OCI-LY3 (cell line): ENCODE results near the gene INPP5A.

Experiments used
- EZH2phosphoT487 ChIP-seq: fragments of 200-600 bp; shearing (Covaris generic); IDR thresholded peaks from 2 replicates; pipeline ENCODE4 v1.6.1; 2018; ENCODE audit warnings: antibody characterized with exemption, mixed run types, low read depth
- TF ChIP-seq, protein P1 (sequence below): fragments of 200-600, 300-600 bp; sonication (generic); IDR thresholded peaks from 2 replicates; pipeline ENCODE4 v1.5.1; 2014; ENCODE audit warnings: antibody characterized with exemption, low read length, low read depth

DNA sequence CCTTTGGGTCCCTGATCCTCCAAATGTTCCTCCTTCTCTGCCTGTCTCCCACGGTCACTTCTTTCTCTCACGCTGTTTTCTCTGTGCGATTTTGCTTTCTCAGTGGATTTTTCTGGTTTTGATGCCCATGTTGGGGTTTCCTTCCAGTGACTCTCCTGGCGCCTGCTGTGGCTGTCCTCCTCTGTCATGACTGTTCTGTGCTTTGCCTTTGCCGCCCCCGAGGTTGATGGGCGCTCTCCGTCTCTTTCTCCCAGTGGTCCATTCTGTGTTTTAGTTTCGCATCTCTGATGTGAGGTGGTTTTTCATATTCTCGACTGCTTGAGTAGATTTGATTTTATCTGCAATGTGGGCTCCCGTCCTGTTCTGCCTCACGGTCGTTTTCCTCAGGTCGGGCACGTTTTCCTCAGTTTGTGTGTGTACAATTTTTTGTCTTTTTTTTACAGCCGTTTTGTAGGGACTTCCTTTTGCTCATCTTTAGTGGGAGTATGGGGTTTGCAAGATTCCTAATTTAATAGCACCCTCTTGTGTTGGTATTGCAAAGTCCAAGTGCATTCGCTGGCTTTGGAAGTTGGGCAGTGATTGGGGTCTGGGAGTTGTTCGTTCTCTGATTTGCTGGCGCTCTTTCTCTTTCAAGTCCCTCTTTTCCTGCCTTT, 100.0 kb downstream of the INPP5A start:
- TF ChIP-seq, protein P1, sequence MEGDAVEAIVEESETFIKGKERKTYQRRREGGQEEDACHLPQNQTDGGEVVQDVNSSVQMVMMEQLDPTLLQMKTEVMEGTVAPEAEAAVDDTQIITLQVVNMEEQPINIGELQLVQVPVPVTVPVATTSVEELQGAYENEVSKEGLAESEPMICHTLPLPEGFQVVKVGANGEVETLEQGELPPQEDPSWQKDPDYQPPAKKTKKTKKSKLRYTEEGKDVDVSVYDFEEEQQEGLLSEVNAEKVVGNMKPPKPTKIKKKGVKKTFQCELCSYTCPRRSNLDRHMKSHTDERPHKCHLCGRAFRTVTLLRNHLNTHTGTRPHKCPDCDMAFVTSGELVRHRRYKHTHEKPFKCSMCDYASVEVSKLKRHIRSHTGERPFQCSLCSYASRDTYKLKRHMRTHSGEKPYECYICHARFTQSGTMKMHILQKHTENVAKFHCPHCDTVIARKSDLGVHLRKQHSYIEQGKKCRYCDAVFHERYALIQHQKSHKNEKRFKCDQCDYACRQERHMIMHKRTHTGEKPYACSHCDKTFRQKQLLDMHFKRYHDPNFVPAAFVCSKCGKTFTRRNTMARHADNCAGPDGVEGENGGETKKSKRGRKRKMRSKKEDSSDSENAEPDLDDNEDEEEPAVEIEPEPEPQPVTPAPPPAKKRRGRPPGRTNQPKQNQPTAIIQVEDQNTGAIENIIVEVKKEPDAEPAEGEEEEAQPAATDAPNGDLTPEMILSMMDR, result peak; percentile 57
- no peak for TF ChIP-seq EZH2phosphoT487
